Prostate gland (tissue), 2 donors: ENCODE measurements around the gene CLCA1. TPM values are rescaled to one million over a fixed set of nuclear protein-coding genes. Genes with fewer than 3 reads are reported as not detected.

ENCODE experiments used
- DNase-seq: peaks from one replicate; pipeline ENCODE4 v3.0.0-alpha.2; 2019; ENCODE audit warnings: low spot score
- H3K27ac ChIP-seq, 2 donors: fragments of 200-600 bp; sonication (generic); 2 replicates each; pipeline ENCODE4 v1.5.1; 2017 to 2019
- H3K27me3 ChIP-seq: fragments of 200-600 bp; sonication (generic); replicated peaks from 2 replicates; pipeline ENCODE4 v1.5.1; 2019; ENCODE audit not compliant: insufficient read depth
- H3K36me3 ChIP-seq, 2 donors: fragments of 200-600 bp; sonication (generic); 1 replicate in 1 of 2; 2 replicates in 1 of 2; pipeline versions ENCODE4 v1.5.1 to v1.8.1; 2017 to 2019
- H3K4me1 ChIP-seq: fragments of 200-600 bp; sonication (generic); replicated peaks from 2 replicates; pipeline ENCODE4 v1.5.1; 2019
- H3K4me3 ChIP-seq, 2 donors: fragments of 200-600 bp; sonication (generic); 2 replicates each; pipeline ENCODE4 v1.5.1; 2017 to 2019
- H3K9me3 ChIP-seq: fragments of 200-600 bp; sonication (generic); 2 replicates; pipeline ENCODE4 v1.5.1; 2017
- CTCF ChIP-seq, 4 experiments: fragments of 200-600 bp in 2 of 4; fragments of 450-650 bp in 2 of 4; sonication (generic) in 2 of 4; IDR thresholded peaks; 1 replicate in 3 of 4; 2 replicates in 1 of 4; pipeline ENCODE4 v1.5.1; 2016 to 2019; ENCODE audit warnings: antibody characterized with exemption in 4 of 4, mild to moderate bottlenecking in 2 of 4, moderate library complexity in 2 of 4
- POLR2A ChIP-seq: fragments of 450-650 bp; IDR thresholded peaks from one replicate; pipeline ENCODE4 v1.6.1; 2016; ENCODE audit warnings: antibody characterized with exemption, mild to moderate bottlenecking
- POLR2AphosphoS5 ChIP-seq: sonication (generic); formaldehyde crosslinking; IDR thresholded peaks from one replicate; pipeline ENCODE4 v1.6.1; 2017; ENCODE audit warnings: antibody characterized with exemption
- WGBS: methylation state at CpG from one replicate; pipeline ENCODE4 v1.1.5; 2018; 5-methylcytosine and 5-hydroxymethylcytosine counted together
- intact Hi-C: fragments of 100-400 bp; cut with DNase I; formaldehyde crosslinking; loops from one replicate; pipeline ENCODE4 v1.14.2; 2022
- total RNA-seq, 2 donors: library from RNA; depleted of rRNA; stranded (reverse); fragments of >200 nt; gene quantifications; one replicate each; pipeline ENCODE4 v1.1.0, GENCODE V29; 2016

The CLCA1 gene
- total RNA-seq, 2 donors from 2014 or later: 0.34 TPM; not detected in 1

GRCh38 chr1:86489242-86489878 is 20.6 kb downstream of the CLCA1 start:
- 61% methylated on average over 2 of the region's 2 CpGs for WGBS
- TF ChIP-seq POLR2AphosphoS5 (no peak), CTCF (IDR thresholded peaks at IDR 0.05) (no peak), POLR2A (no peak)
- no peaks in the 10 kb centered on the region for H3K9me3 ChIP-seq
- H3K27ac ChIP-seq: no peak overlapping the region
- no peak for DNase-seq
- H3K4me1 ChIP-seq: no peaks in the 10 kb centered on the region
- H3K4me3 ChIP-seq: no peak overlapping the region
- H3K36me3 ChIP-seq: no peaks in the 10 kb centered on the region
- H3K27me3 ChIP-seq: no peaks in the 10 kb centered on the region
- intact Hi-C loops: no loop called here

GRCh38 chr1:86491171-86491950 is 22.6 kb downstream of the CLCA1 start:
- Histone ChIP-seq H3K4me3 (no peak overlapping the region), H3K9me3 (no peaks in the 10 kb centered on the region), H3K36me3 (no peaks in the 10 kb centered on the region), H3K27me3 (no peaks in the 10 kb centered on the region), H3K27ac (no peak overlapping the region), H3K4me1 (no peaks in the 10 kb centered on the region)
- 93% methylated on average over 2 of the region's 2 CpGs for WGBS
- DNase-seq: no peak
- intact Hi-C loops: no loop called here
- TF ChIP-seq POLR2AphosphoS5 (no peak), POLR2A (no peak)

GRCh38 chr1:86498281-86498680 is 29.6 kb downstream of the CLCA1 start:
- H3K4me3 ChIP-seq: no peak overlapping the region
- no peak for DNase-seq
- H3K27me3 ChIP-seq: no peaks in the 10 kb centered on the region
- no peaks in the 10 kb centered on the region for H3K36me3 ChIP-seq
- H3K4me1 ChIP-seq: no peaks in the 10 kb centered on the region
- intact Hi-C loops: no loop called here
- TF ChIP-seq POLR2A: no peak
- no peak for TF ChIP-seq CTCF (IDR thresholded peaks at IDR 0.05)
- no peak for TF ChIP-seq POLR2AphosphoS5
- WGBS: 82% methylated on average over 3 of the region's 3 CpGs
- no peak overlapping the region for H3K27ac ChIP-seq
- H3K9me3 ChIP-seq: no peaks in the 10 kb centered on the region

- no peak for DNase-seq
- H3K36me3 ChIP-seq: no peaks in the 10 kb centered on the region
- WGBS: 32% methylated on average over 3 of the region's 3 CpGs
- no peak overlapping the region for H3K4me3 ChIP-seq
- TF ChIP-seq POLR2AphosphoS5 (no peak), CTCF (IDR thresholded peaks at IDR 0.05) (peak; percentile 39 to 95 (median 68))
- intact Hi-C loops: loop anchor here (10.0 kb wide), 2 partner anchors 115 to 465 kb away; no protein-coding TSS in a partner anchor
- no peaks in the 10 kb centered on the region for H3K27me3 ChIP-seq
- H3K9me3 ChIP-seq: no peaks in the 10 kb centered on the region
- H3K4me1 ChIP-seq: no peaks in the 10 kb centered on the region
- H3K27ac ChIP-seq: no peak overlapping the region
These were observed 31.4 kb downstream of the CLCA1 start for GRCh38 chr1:86499987-86500593.

- Histone ChIP-seq H3K9me3 (no peaks in the 10 kb centered on the region), H3K27ac (no peak overlapping the region), H3K27me3 (no peaks in the 10 kb centered on the region), H3K36me3 (no peaks in the 10 kb centered on the region), H3K4me1 (no peaks in the 10 kb centered on the region), H3K4me3 (no peak overlapping the region)
- DNase-seq: no peak
- intact Hi-C loops: loop anchor here (10.0 kb wide), 2 partner anchors 116 to 464 kb away; no protein-coding TSS in a partner anchor
- TF ChIP-seq POLR2AphosphoS5: no peak
- no peak for TF ChIP-seq CTCF (IDR thresholded peaks at IDR 0.05)
- TF ChIP-seq POLR2A: no peak
- WGBS: 71% methylated on average over 2 of the region's 2 CpGs
These were observed 32.0 kb downstream of the CLCA1 start for GRCh38 chr1:86500714-86501113.
